ENCODE results near the gene TDRD7. TPM values are rescaled to one million over a fixed set of nuclear protein-coding genes. Genes with fewer than 3 reads are reported as not detected.

The TDRD7 gene
- total RNA-seq, 1 donor from 2014 or later = 7.6 TPM

DNA sequence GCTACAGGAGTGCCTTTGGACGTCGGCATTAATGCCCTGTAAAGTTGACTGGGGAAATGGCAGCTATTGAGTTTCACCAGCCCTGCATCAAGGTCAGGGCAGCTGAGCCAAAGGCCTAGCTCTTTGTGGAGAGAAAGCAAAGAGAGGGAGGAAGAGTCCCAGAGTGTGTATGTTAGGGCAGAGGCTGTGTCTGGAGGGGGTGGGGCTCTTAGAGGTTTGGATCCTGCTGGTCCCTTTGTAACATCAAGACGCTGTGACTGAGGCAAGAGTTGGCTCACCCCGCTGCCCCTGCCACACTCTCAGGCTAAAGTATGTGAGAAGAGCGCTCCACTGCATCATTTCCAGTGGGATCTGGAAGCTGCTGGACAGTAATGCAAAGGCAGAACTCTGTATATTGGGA, 123.9 kb downstream of the TDRD7 start:
- Mint-ChIP-seq H3K36me3 (no peaks in the 10 kb centered on the region), H3K27me3 (peaks cover 4% of the 10 kb centered on the region), H3K4me1 (ENCODE audit: unreplicated experiment) (no peaks in the 10 kb centered on the region), H3K27ac (no peak overlapping the region), H3K4me3 (no peak overlapping the region), H3K9me3 (no peaks in the 10 kb centered on the region)
- TF ChIP-seq, protein P1, sequence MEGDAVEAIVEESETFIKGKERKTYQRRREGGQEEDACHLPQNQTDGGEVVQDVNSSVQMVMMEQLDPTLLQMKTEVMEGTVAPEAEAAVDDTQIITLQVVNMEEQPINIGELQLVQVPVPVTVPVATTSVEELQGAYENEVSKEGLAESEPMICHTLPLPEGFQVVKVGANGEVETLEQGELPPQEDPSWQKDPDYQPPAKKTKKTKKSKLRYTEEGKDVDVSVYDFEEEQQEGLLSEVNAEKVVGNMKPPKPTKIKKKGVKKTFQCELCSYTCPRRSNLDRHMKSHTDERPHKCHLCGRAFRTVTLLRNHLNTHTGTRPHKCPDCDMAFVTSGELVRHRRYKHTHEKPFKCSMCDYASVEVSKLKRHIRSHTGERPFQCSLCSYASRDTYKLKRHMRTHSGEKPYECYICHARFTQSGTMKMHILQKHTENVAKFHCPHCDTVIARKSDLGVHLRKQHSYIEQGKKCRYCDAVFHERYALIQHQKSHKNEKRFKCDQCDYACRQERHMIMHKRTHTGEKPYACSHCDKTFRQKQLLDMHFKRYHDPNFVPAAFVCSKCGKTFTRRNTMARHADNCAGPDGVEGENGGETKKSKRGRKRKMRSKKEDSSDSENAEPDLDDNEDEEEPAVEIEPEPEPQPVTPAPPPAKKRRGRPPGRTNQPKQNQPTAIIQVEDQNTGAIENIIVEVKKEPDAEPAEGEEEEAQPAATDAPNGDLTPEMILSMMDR (conservative IDR thresholded peaks at IDR 0.05) = no peak
- no peak for DNase-seq (ENCODE audit: extremely low spot score, unreplicated experiment)

DNA sequence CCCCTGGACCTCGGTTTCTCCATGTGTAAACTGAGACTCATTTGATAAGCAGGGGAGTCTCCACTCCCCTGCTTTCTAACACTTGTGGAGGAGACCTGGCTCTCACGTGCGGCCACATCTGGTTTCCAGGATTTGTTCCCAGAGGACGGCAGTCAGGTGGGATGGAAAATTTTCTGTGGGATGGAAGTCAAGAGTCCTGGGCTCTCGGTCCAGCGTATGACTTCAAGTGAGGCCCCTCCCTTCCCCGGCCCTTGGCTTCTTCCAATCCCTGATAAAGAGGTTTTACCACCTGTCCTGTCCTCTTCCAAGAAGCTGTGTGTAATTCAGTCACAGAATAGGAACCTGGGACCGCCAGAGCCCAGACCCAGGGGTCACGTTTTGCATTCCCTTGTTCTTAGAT, 124.6 kb downstream of the TDRD7 start:
- DNase-seq (ENCODE audit: extremely low spot score, unreplicated experiment) = no peak
- TF ChIP-seq, protein P1 (conservative IDR thresholded peaks at IDR 0.05) = no peak
- H3K27me3 Mint-ChIP-seq = peaks cover 4% of the 10 kb centered on the region
- no peaks in the 10 kb centered on the region for H3K36me3 Mint-ChIP-seq
- no peaks in the 10 kb centered on the region for H3K4me1 Mint-ChIP-seq (ENCODE audit: unreplicated experiment)
- H3K9me3 Mint-ChIP-seq = no peaks in the 10 kb centered on the region
- no peak overlapping the region for H3K27ac Mint-ChIP-seq
- no peak overlapping the region for H3K4me3 Mint-ChIP-seq

DNA sequence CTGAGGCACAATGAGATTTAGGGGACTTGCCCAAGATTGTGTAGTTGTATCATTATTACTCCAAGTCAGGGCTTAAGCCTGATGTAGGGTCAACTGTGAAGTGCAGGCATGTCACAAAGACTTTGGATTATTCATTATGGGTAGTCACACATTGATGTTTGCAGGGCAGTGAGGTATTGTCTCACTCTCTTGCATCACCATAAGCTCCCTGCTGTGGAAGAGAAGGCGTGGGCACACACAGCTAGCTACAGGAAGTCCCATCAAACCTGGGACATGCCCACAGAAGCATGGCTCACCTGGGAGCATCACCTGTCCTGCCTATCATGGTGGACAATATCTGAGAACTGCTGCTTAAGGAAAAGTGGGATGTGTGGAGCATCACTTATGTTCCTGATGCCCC, 131.7 kb downstream of the TDRD7 start:
- Mint-ChIP-seq H3K4me3 (no peak overlapping the region), H3K27ac (no peak overlapping the region), H3K36me3 (no peaks in the 10 kb centered on the region), H3K4me1 (ENCODE audit: unreplicated experiment) (peaks cover 5% of the 10 kb centered on the region), H3K27me3 (no peaks in the 10 kb centered on the region), H3K9me3 (no peaks in the 10 kb centered on the region)
- no peak for DNase-seq (ENCODE audit: extremely low spot score, unreplicated experiment)
- TF ChIP-seq, protein P1 (conservative IDR thresholded peaks at IDR 0.05) = no peak

DNA sequence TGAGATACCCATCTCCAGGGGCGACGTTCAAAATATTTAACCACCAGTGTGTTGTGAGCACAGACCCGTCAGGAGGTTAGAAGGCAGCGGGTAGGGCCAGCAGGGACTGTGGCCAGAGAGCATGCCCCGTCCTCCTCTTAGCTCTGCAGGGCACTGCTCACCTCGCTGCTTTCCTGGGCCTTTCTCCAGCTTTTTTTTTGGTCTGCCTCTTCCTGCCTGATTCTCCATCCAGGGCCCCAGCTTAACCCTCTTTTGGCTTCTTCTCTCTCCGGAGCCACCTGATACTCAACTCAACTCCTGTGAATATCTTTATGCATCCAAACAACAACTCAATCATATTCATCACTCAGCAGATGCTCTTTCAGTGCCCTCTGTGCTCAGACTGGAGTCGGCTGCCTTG, 133.6 kb downstream of the TDRD7 start:
- peaks cover 5% of the 10 kb centered on the region for H3K4me1 Mint-ChIP-seq (ENCODE audit: unreplicated experiment)
- TF ChIP-seq, protein P1 (conservative IDR thresholded peaks at IDR 0.05) = no peak
- H3K27ac Mint-ChIP-seq = no peak overlapping the region
- no peak overlapping the region for H3K4me3 Mint-ChIP-seq
- DNase-seq (ENCODE audit: extremely low spot score, unreplicated experiment) = no peak
- H3K36me3 Mint-ChIP-seq = no peaks in the 10 kb centered on the region
- H3K9me3 Mint-ChIP-seq = no peaks in the 10 kb centered on the region
- peaks cover 3% of the 10 kb centered on the region for H3K27me3 Mint-ChIP-seq

Small RNAs within 50 kb of the gene (microRNA-seq; reads per million reads assigned to microRNA genes)
- gene MIR1302-8 = not detected

Other genes starting within 250 kb of the TDRD7 start
- gene CCDC180, start 104.4 kb upstream of the TDRD7 start, total RNA-seq (ENCODE audit: low replicate concordance) = 2.2 and 7.0 TPM in 2 replicates
- 10.5 and 12.9 TPM in 2 replicates for gene TMOD1, start 89.6 kb downstream of the TDRD7 start, total RNA-seq (ENCODE audit: low replicate concordance)
- 17.9 and 24.9 TPM in 2 replicates for gene TSTD2, start 221.3 kb downstream of the TDRD7 start, total RNA-seq (ENCODE audit: low replicate concordance)
- 41.8 and 44.4 TPM in 2 replicates for gene NCBP1, start 221.7 kb downstream of the TDRD7 start, total RNA-seq (ENCODE audit: low replicate concordance)